ENCODE data around the gene FSD1.

DNA sequence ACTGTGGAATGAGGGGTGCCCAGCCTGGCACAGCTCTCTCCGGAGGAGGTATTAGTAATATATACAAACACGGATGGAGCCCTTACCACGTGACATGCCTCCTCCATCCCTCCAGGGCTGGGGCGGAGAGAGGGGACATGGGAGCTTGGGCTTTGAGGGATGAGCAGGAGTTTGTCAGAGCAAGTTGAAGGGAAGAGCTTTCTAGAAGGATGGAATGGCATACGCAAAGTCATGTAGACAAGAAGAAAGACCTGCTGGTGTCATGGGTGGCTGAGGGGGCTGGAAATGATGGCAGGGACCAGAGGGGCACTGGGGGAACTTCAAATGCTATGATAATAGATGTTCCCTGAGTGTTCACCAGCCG, 41.6 kb downstream of the FSD1 start:
- TF ChIP-seq, protein P1, sequence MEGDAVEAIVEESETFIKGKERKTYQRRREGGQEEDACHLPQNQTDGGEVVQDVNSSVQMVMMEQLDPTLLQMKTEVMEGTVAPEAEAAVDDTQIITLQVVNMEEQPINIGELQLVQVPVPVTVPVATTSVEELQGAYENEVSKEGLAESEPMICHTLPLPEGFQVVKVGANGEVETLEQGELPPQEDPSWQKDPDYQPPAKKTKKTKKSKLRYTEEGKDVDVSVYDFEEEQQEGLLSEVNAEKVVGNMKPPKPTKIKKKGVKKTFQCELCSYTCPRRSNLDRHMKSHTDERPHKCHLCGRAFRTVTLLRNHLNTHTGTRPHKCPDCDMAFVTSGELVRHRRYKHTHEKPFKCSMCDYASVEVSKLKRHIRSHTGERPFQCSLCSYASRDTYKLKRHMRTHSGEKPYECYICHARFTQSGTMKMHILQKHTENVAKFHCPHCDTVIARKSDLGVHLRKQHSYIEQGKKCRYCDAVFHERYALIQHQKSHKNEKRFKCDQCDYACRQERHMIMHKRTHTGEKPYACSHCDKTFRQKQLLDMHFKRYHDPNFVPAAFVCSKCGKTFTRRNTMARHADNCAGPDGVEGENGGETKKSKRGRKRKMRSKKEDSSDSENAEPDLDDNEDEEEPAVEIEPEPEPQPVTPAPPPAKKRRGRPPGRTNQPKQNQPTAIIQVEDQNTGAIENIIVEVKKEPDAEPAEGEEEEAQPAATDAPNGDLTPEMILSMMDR (IDR thresholded peaks at IDR 0.05; ENCODE audit: low read depth, low read length), result no peak
- no peak for TF ChIP-seq EZH2phosphoT487 (IDR thresholded peaks at IDR 0.05; ENCODE audit: low read depth)

Data from OCI-LY3 (cell line).